ENCODE results near the gene COL12A1. TPM values are rescaled to one million over a fixed set of nuclear protein-coding genes. Genes with fewer than 3 reads are reported as not detected.
A peak's percentile ranks its signal among the peaks of the same experiment; 100 is the strongest.

COL12A1 gene
- total and polyA plus RNA-seq, 11 donors = 3.1 to 26.8 (median 18.5) TPM

GRCh38 chr6:75155631-75156030, 50.2 kb downstream of the COL12A1 start:
- TF ChIP-seq POLR2A (IDR thresholded peaks at IDR 0.05) (no peak), CTCF (IDR thresholded peaks at IDR 0.05) (no peak)
- Histone ChIP-seq H3K36me3 (peaks cover 0 to 12% (median 0%) of the 10 kb centered on the region in 9 donors), H3K4me3 (no peak overlapping the region), H3K27ac (no peak overlapping the region), H3K27me3 (no peaks in the 10 kb centered on the region), H3K4me1 (peaks cover 0 to 8% (median 0%) of the 10 kb centered on the region in 12 donors), H3K9me3 (peaks cover 0 to 6% (median 0%) of the 10 kb centered on the region in 12 donors)
- DNase-seq = no peak
- 51 to 67% (median 59%) methylated on average over 5 of the region's 5 CpGs for WGBS, 4 donors
- ATAC-seq = no peak
- intact Hi-C loops (cut with DNase I) = no loop called here

- DNase-seq (no peak), ATAC-seq (no peak)
- WGBS, 4 donors = 89 to 100% (median 90%) methylated on average over 1 of the region's 1 CpG
- H3K36me3 ChIP-seq = peaks cover 0 to 13% (median 0%) of the 10 kb centered on the region in 9 donors
- no peak overlapping the region for H3K4me3 ChIP-seq
- H3K27me3 ChIP-seq = no peaks in the 10 kb centered on the region
- peaks cover 0 to 6% (median 0%) of the 10 kb centered on the region in 12 donors for H3K9me3 ChIP-seq
- TF ChIP-seq POLR2A (IDR thresholded peaks at IDR 0.05) (no peak), CTCF (IDR thresholded peaks at IDR 0.05) (no peak)
- intact Hi-C loops (cut with DNase I) = no loop called here
- H3K4me1 ChIP-seq = peaks cover 0 to 13% (median 0%) of the 10 kb centered on the region in 12 donors
- no peak overlapping the region for H3K27ac ChIP-seq
These were observed 50.9 kb downstream of the COL12A1 start for GRCh38 chr6:75154973-75155372.

- intact Hi-C loops (cut with DNase I) = no loop called here
- Histone ChIP-seq H3K36me3 (peaks cover 0 to 23% (median 0%) of the 10 kb centered on the region in 9 donors), H3K27me3 (no peaks in the 10 kb centered on the region), H3K9me3 (no peaks in the 10 kb centered on the region), H3K4me1 (peaks cover 0 to 18% (median 0%) of the 10 kb centered on the region in 12 donors), H3K4me3 (no peak overlapping the region), H3K27ac (no peak overlapping the region)
- WGBS, 4 donors = 69 to 77% (median 71%) methylated on average over 6 of the region's 6 CpGs
- TF ChIP-seq POLR2A (IDR thresholded peaks at IDR 0.05) (no peak), CTCF (IDR thresholded peaks at IDR 0.05) (no peak)
- DNase-seq = no peak
- no peak for ATAC-seq
These were observed 55.0 kb downstream of the COL12A1 start for GRCh38 chr6:75150685-75151412.

- Histone ChIP-seq H3K27ac (peak overlapping the region in 2 of 12 donors; percentile 17 to 49), H3K36me3 (peaks cover 0 to 33% (median 0%) of the 10 kb centered on the region in 9 donors)
These were observed 56.2 kb downstream of the COL12A1 start for GRCh38 chr6:75149696-75150095.

More at GRCh38 chr6:75149696-75150095, 56.2 kb downstream of the COL12A1 start:
- ATAC-seq (peak in 2 of 4 donors; percentile 44 to 76), DNase-seq (peak in 2 of 5 donors; percentile 15 to 32)
- no peaks in the 10 kb centered on the region for H3K9me3 ChIP-seq
- H3K4me1 ChIP-seq = peaks cover 0 to 18% (median 0%) of the 10 kb centered on the region in 12 donors
- TF ChIP-seq CTCF (IDR thresholded peaks at IDR 0.05) = no peak
- intact Hi-C loops (cut with DNase I) = no loop called here
- no peak overlapping the region for H3K4me3 ChIP-seq
- H3K27me3 ChIP-seq = no peaks in the 10 kb centered on the region
